A673 (cell line): ENCODE data around the gene CEACAM19. TPM values are rescaled to one million over a fixed set of nuclear protein-coding genes. Genes with fewer than 3 reads are reported as not detected.
"Not testable (repeated sequence)": the region's sequence is repeated elsewhere in the genome, so short reads cannot be mapped to it uniquely, and the experiment has no call there.

Experiments
- BruUV-seq: library from RNA; stranded (reverse); fragments of 400-500 nt; replicated peaks from 2 replicates; lab custom pipeline; 2021; lab: Mats Ljungman, UMichigan
- CTCF ChIA-PET: fragments of 300-600 bp; sonication (Branson Sonifier 250); formaldehyde crosslinking; loops from one replicate; lab custom pipeline; 2022; ENCODE audit warnings: antibody characterized with exemption; lab: Charles Lee
- POLR2A ChIA-PET: fragments of 300-600 bp; sonication (Branson Sonifier 250); formaldehyde crosslinking; loops from one replicate; lab custom pipeline; 2022; ENCODE audit warnings: antibody characterized with exemption; ENCODE audit not compliant: low non-redundant PET; lab: Charles Lee
- DNase-seq: peaks from one replicate; pipeline ENCODE4 v3.0.0-alpha.2; 2015; ENCODE audit warnings: low spot score
- H3K27ac ChIP-seq: fragments of 200-600 bp; sonication (generic); 2 replicates; pipeline ENCODE4 v1.5.1; 2016; ENCODE audit warnings: mixed run types, low read depth, mild to moderate bottlenecking, mixed read lengths, antibody characterized with exemption, low read length; ENCODE audit not compliant: poor library complexity, severe bottlenecking
- H3K27me3 ChIP-seq: fragments of 200-600 bp; sonication (generic); replicated peaks from 2 replicates; pipeline ENCODE4 v1.6.1; 2017; ENCODE audit warnings: mixed run types, low read depth, mild to moderate bottlenecking, mixed read lengths, antibody characterized with exemption, low read length; ENCODE audit not compliant: insufficient read depth, poor library complexity
- H3K36me3 ChIP-seq: fragments of 200-600 bp; sonication (generic); 2 replicates; pipeline ENCODE4 v1.6.1; 2016; ENCODE audit warnings: mixed run types, mild to moderate bottlenecking, mixed read lengths, antibody characterized with exemption, low read length; ENCODE audit not compliant: insufficient read depth, poor library complexity, severe bottlenecking
- H3K4me1 ChIP-seq: fragments of 200-600 bp; sonication (generic); 2 replicates; pipeline ENCODE4 v1.6.1; 2017; ENCODE audit warnings: mixed run types, mild to moderate bottlenecking, mixed read lengths, antibody characterized with exemption, low read length; ENCODE audit not compliant: insufficient read depth, poor library complexity, severe bottlenecking
- H3K4me3 ChIP-seq: fragments of 200-600 bp; sonication (generic); 2 replicates; pipeline ENCODE4 v1.5.1; 2016; ENCODE audit warnings: low read depth, mixed run types, mild to moderate bottlenecking, mixed read lengths, low read length; ENCODE audit not compliant: poor library complexity, severe bottlenecking
- H3K9me3 ChIP-seq: fragments of 200-600 bp; sonication (generic); 2 replicates; pipeline ENCODE4 v1.6.1; 2016; ENCODE audit warnings: mixed run types, low read depth, mild to moderate bottlenecking, mixed read lengths, antibody characterized with exemption, low read length; ENCODE audit not compliant: poor library complexity, severe bottlenecking
- CTCF ChIP-seq: fragments of 300-800, 200-600 bp; sonication (generic); conservative IDR thresholded peaks from 2 replicates; pipeline ENCODE4 v1.5.1; 2017; ENCODE audit warnings: low read depth, mild to moderate bottlenecking, antibody characterized with exemption, low read length, moderate library complexity, mixed read lengths
- EZH2 ChIP-seq: fragments of 200-600 bp; sonication (generic); IDR thresholded peaks from 2 replicates; pipeline ENCODE4 v1.6.1; 2017; ENCODE audit warnings: borderline replicate concordance, low read depth, mild to moderate bottlenecking, mixed read lengths, antibody characterized with exemption, low read length; ENCODE audit not compliant: poor library complexity, severe bottlenecking
- intact Hi-C: fragments of 100-400 bp; cut with micrococcal nuclease; formaldehyde crosslinking; loops from one replicate; pipeline ENCODE4 v1.10.0; 2022; ENCODE audit not compliant: unreplicated experiment
- total RNA-seq: library from RNA; stranded (reverse); gene quantifications from 2 replicates; pipeline ENCODE4 v1.2.3, GENCODE V29; 2021

Gene CEACAM19
- total RNA-seq, 1 experiment from 2014 or later = 2.5 TPM

- BruUV-seq = no TSS peak
- POLR2A ChIA-PET = interaction anchor here (0.6 kb wide), 1 partner anchor 126 kb away, joined by 11 read pairs; the partner anchor contains the start of gene BCAM
- Histone ChIP-seq H3K4me3 (no peak overlapping the region), H3K4me1 (peaks cover 1% of the 10 kb centered on the region), H3K36me3 (no peaks in the 10 kb centered on the region), H3K9me3 (no peaks in the 10 kb centered on the region), H3K27ac (no peak overlapping the region), H3K27me3 (no peaks in the 10 kb centered on the region)
- CTCF ChIA-PET = interaction anchor here (1.1 kb wide), 1 partner anchor 42 kb away, joined by 3 read pairs; no protein-coding TSS in a partner anchor
- DNase-seq = no peak
- intact Hi-C loops = loop anchor here (10.0 kb wide), 2 partner anchors 163 to 273 kb away; partner anchors contain the start of genes CLPTM1 and NECTIN2
- no peak for TF ChIP-seq CTCF
- no peak for TF ChIP-seq EZH2
These were observed 10.9 kb downstream of the CEACAM19 start for GRCh38 chr19:44681992-44682790.

- Histone ChIP-seq H3K9me3 (no peaks in the 10 kb centered on the region), H3K36me3 (no peaks in the 10 kb centered on the region), H3K27ac (no peak overlapping the region), H3K27me3 (no peaks in the 10 kb centered on the region), H3K4me3 (no peak overlapping the region), H3K4me1 (no peaks in the 10 kb centered on the region)
- no TSS peak for BruUV-seq
- TF ChIP-seq EZH2 = no peak
- TF ChIP-seq CTCF = no peak
- intact Hi-C loops = loop anchor here (10.0 kb wide), 2 partner anchors 162 to 272 kb away; partner anchors contain the start of genes CLPTM1 and NECTIN2
- no peak for DNase-seq
- CTCF ChIA-PET = no interaction called here
- POLR2A ChIA-PET = no interaction called here
These were observed 11.5 kb downstream of the CEACAM19 start for GRCh38 chr19:44682807-44683206.

GRCh38 chr19:44683434-44684210 lies 12.3 kb downstream of the CEACAM19 start:
- ChIA-PET POLR2A (no interaction called here), CTCF (no interaction called here)
- intact Hi-C loops = loop anchor here (10.0 kb wide), 2 partner anchors 161 to 271 kb away; partner anchors contain the start of genes CLPTM1 and NECTIN2

GRCh38 chr19:44684396-44684795 lies 13.1 kb downstream of the CEACAM19 start:
- H3K27me3 ChIP-seq, H3K4me1 ChIP-seq, POLR2A ChIA-PET, CTCF ChIA-PET, DNase-seq, H3K4me3 ChIP-seq, H3K36me3 ChIP-seq, BruUV-seq, H3K9me3 ChIP-seq: not testable (repeated sequence)
- intact Hi-C loops = loop anchor here (10.0 kb wide), 2 partner anchors 160 to 270 kb away; partner anchors contain the start of genes CLPTM1 and NECTIN2
- peak overlapping the region; percentile 52 for H3K27ac ChIP-seq

More at GRCh38 chr19:44683434-44684210, 12.3 kb downstream of the CEACAM19 start:
- Histone ChIP-seq H3K27ac (no peak overlapping the region), H3K4me1 (no peaks in the 10 kb centered on the region), H3K9me3 (no peaks in the 10 kb centered on the region), H3K36me3 (no peaks in the 10 kb centered on the region), H3K27me3 (no peaks in the 10 kb centered on the region), H3K4me3 (no peak overlapping the region)
- BruUV-seq = no TSS peak
- no peak for DNase-seq
- TF ChIP-seq EZH2 = no peak
- no peak for TF ChIP-seq CTCF
